ENCODE results near the gene POP5. TPM values are rescaled to one million over a fixed set of nuclear protein-coding genes. Genes with fewer than 3 reads are reported as not detected.

Gene POP5
- total RNA-seq, 1 experiment from 2014 or later = 49.5 TPM

DNA sequence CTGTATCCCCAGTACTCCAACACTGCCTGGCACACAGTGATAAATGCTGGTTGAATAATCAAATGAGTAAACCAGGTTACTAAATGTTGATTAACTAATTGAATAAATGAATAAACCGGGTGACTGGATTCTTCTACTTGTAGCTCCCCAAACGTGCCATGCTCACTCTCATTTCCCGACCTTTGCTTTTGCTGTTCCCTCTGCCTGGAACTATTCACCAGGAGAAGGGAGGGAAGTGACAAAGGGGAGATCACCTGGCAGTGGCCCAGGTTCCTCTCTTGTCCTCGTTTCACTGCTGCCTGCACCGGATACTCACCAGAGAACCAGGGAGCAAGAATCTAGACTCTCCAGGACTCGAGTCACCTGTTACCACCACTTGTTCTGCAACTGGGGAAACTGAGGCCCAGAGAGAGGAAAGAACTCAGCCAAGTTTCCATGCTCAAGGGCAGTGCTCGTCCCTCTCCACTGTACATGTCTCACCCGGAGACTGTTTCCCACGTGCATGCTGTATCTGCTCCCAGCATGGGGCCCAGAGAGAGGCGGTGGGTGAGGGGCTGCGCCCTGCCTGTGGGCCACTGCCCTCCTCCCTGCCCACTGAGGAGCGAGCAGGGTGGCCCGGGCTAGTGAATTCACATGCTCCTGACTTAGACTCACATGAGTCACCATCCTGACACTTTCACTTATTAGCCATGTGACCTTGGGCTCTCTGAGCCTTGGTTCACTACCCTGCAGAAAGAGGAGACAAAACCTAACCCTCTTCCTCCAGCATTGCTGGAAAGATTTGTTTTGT is 17.7 kb upstream of the POP5 start:
- intact Hi-C loops (cut with micrococcal nuclease; ENCODE audit: unreplicated experiment) = no loop called here
- no peak for DNase-seq
- Mint-ChIP-seq H3K4me1 (ENCODE audit: low read depth, unreplicated experiment) (no peaks in the 10 kb centered on the region), H3K27me3 (ENCODE audit: insufficient read depth, unreplicated experiment) (no peaks in the 10 kb centered on the region), H3K4me3 (ENCODE audit: unreplicated experiment) (no peak overlapping the region), H3K27ac (ENCODE audit: unreplicated experiment) (no peak overlapping the region), H3K36me3 (ENCODE audit: insufficient read depth, unreplicated experiment) (no peaks in the 10 kb centered on the region), H3K9me3 (ENCODE audit: unreplicated experiment) (no peaks in the 10 kb centered on the region)
- Histone ChIP-seq H3K4me1 (no peaks in the 10 kb centered on the region), H3K27me3 (replicated peaks; ENCODE audit: control insufficient read depth, insufficient read depth, low read length) (no peaks in the 10 kb centered on the region), H3K4me3 (ENCODE audit: low read depth, low read length) (no peak overlapping the region), H3K9me3 (no peaks in the 10 kb centered on the region), H3K36me3 (ENCODE audit: control insufficient read depth, insufficient read depth, low read length) (no peaks in the 10 kb centered on the region)
- CTCF ChIA-PET = no interaction called here
- TF ChIP-seq CTCF (IDR thresholded peaks at IDR 0.05; ENCODE audit: insufficient read depth in 1 of 2, low read depth in 1 of 2, low read length in 1 of 2, severe bottlenecking in 1 of 2, unreplicated experiment in 1 of 2) = no peak
- POLR2A ChIA-PET = interaction anchor here (0.5 kb wide), 1 partner anchor 27 kb away, joined by 6 read pairs; no protein-coding TSS in a partner anchor
- BruUV-seq (replicated peaks) = no TSS peak

DNA sequence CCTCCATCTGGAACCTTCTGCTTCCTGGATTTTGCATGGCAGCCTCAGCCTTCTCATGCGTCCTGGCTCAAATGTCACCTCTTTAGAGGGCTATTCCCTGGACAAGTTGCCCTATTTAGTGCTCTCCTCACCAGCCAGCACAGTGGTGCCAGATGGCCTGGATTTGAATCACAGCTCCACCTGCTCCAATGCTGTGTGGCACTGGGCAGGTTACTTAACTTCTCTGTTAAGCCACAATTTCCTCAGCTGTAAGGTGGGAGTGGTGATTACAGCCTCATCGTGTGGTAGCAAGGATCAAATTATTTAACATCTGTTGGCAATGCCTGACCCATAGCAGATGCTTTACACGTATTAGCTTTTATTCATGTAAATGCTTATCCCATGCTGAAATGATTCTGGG is 16.7 kb upstream of the POP5 start:
- H3K27ac Mint-ChIP-seq (ENCODE audit: unreplicated experiment) = no peak overlapping the region
- no peak for TF ChIP-seq CTCF (IDR thresholded peaks at IDR 0.05; ENCODE audit: insufficient read depth in 1 of 2, low read depth in 1 of 2, low read length in 1 of 2, severe bottlenecking in 1 of 2, unreplicated experiment in 1 of 2)
- H3K9me3 Mint-ChIP-seq (ENCODE audit: unreplicated experiment) = no peaks in the 10 kb centered on the region
- no peaks in the 10 kb centered on the region for H3K36me3 Mint-ChIP-seq (ENCODE audit: insufficient read depth, unreplicated experiment)
- Histone ChIP-seq H3K9me3 (no peaks in the 10 kb centered on the region), H3K4me3 (ENCODE audit: low read depth, low read length) (no peak overlapping the region), H3K4me1 (no peaks in the 10 kb centered on the region), H3K36me3 (ENCODE audit: control insufficient read depth, insufficient read depth, low read length) (no peaks in the 10 kb centered on the region), H3K27me3 (replicated peaks; ENCODE audit: control insufficient read depth, insufficient read depth, low read length) (no peaks in the 10 kb centered on the region)
- ChIA-PET CTCF (interaction anchor here (1.6 kb wide), 1 partner anchor 51 kb away, joined by 3 read pairs; no protein-coding TSS in a partner anchor), POLR2A (no interaction called here)
- no peak overlapping the region for H3K4me3 Mint-ChIP-seq (ENCODE audit: unreplicated experiment)
- no TSS peak for BruUV-seq (replicated peaks)
- intact Hi-C loops (cut with micrococcal nuclease; ENCODE audit: unreplicated experiment) = no loop called here
- no peaks in the 10 kb centered on the region for H3K27me3 Mint-ChIP-seq (ENCODE audit: insufficient read depth, unreplicated experiment)
- H3K4me1 Mint-ChIP-seq (ENCODE audit: low read depth, unreplicated experiment) = no peaks in the 10 kb centered on the region
- DNase-seq = no peak

DNA sequence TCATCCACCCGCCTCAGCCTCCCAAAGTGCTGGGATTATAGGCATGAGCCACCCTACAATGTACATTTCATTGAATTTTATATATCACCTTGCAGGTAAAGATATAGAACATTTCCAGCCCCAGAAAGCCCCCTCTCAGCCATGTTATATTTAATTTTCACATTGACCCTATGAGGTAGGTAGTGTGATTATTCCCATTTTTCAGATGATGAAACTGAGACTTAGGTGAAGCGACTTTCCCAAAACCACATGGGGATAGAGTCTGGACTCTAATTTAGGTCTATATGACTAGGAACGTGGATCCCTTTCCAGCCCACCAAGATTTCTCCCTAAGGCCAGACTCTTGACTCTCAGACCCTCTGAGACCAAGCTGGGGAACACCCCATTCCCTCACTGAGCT is 15.7 kb upstream of the POP5 start:
- POLR2A ChIA-PET = no interaction called here

More for the DNA sequence above, 15.7 kb upstream of the POP5 start:
- H3K4me3 Mint-ChIP-seq (ENCODE audit: unreplicated experiment) = no peak overlapping the region
- H3K9me3 Mint-ChIP-seq (ENCODE audit: unreplicated experiment) = no peaks in the 10 kb centered on the region
- H3K36me3 Mint-ChIP-seq (ENCODE audit: insufficient read depth, unreplicated experiment) = no peaks in the 10 kb centered on the region
- CTCF ChIA-PET = interaction anchor here (1.6 kb wide), 1 partner anchor 52 kb away, joined by 3 read pairs; no protein-coding TSS in a partner anchor
- H3K4me1 Mint-ChIP-seq (ENCODE audit: low read depth, unreplicated experiment) = no peaks in the 10 kb centered on the region
- H3K36me3 ChIP-seq (ENCODE audit: control insufficient read depth, insufficient read depth, low read length) = no peaks in the 10 kb centered on the region
- no peak for TF ChIP-seq CTCF (IDR thresholded peaks at IDR 0.05; ENCODE audit: insufficient read depth in 1 of 2, low read depth in 1 of 2, low read length in 1 of 2, severe bottlenecking in 1 of 2, unreplicated experiment in 1 of 2)
- no peaks in the 10 kb centered on the region for H3K27me3 ChIP-seq (replicated peaks; ENCODE audit: control insufficient read depth, insufficient read depth, low read length)
- H3K27ac Mint-ChIP-seq (ENCODE audit: unreplicated experiment) = no peak overlapping the region
- intact Hi-C loops (cut with micrococcal nuclease; ENCODE audit: unreplicated experiment) = no loop called here
- BruUV-seq (replicated peaks) = no TSS peak
- no peak for DNase-seq
- no peaks in the 10 kb centered on the region for H3K9me3 ChIP-seq
- H3K4me3 ChIP-seq (ENCODE audit: low read depth, low read length) = no peak overlapping the region
- no peaks in the 10 kb centered on the region for H3K4me1 ChIP-seq
- H3K27me3 Mint-ChIP-seq (ENCODE audit: insufficient read depth, unreplicated experiment) = no peaks in the 10 kb centered on the region
